ENCODE data around the gene MACROD1. TPM values are rescaled to one million over a fixed set of nuclear protein-coding genes. Genes with fewer than 3 reads are reported as not detected.

Gene MACROD1
- total RNA-seq, 1 donor from 2014 or later = 28.6 TPM

GRCh38 chr11:64088162-64089026, 77.5 kb downstream of the MACROD1 start:
- Mint-ChIP-seq H3K9me3 (no peaks in the 10 kb centered on the region), H3K4me3 (no peak overlapping the region), H3K4me1 (no peaks in the 10 kb centered on the region), H3K27me3 (no peaks in the 10 kb centered on the region), H3K36me3 (ENCODE audit: low read depth) (no peaks in the 10 kb centered on the region), H3K27ac (peak overlapping the region; percentile 35)
- no peak for DNase-seq
- intact Hi-C loops (cut with micrococcal nuclease) = no loop called here

- no peak for DNase-seq
- H3K4me3 Mint-ChIP-seq = no peak overlapping the region
- H3K27me3 Mint-ChIP-seq = no peaks in the 10 kb centered on the region
- intact Hi-C loops (cut with micrococcal nuclease) = no loop called here
- no peaks in the 10 kb centered on the region for H3K4me1 Mint-ChIP-seq
- H3K27ac Mint-ChIP-seq = no peak overlapping the region
- no peaks in the 10 kb centered on the region for H3K9me3 Mint-ChIP-seq
- H3K36me3 Mint-ChIP-seq (ENCODE audit: low read depth) = no peaks in the 10 kb centered on the region
Measured at GRCh38 chr11:64086258-64087123, 79.4 kb downstream of the MACROD1 start.

- Mint-ChIP-seq H3K36me3 (ENCODE audit: low read depth) (no peaks in the 10 kb centered on the region), H3K27me3 (no peaks in the 10 kb centered on the region), H3K4me3 (no peak overlapping the region), H3K4me1 (no peaks in the 10 kb centered on the region), H3K27ac (no peak overlapping the region), H3K9me3 (no peaks in the 10 kb centered on the region)
- no peak for DNase-seq
- intact Hi-C loops (cut with micrococcal nuclease) = no loop called here
Measured at GRCh38 chr11:64085906-64086257, 80.0 kb downstream of the MACROD1 start.

GRCh38 chr11:64084951-64085710, 80.8 kb downstream of the MACROD1 start:
- Mint-ChIP-seq H3K27ac (no peak overlapping the region), H3K36me3 (ENCODE audit: low read depth) (no peaks in the 10 kb centered on the region), H3K4me1 (no peaks in the 10 kb centered on the region), H3K4me3 (no peak overlapping the region), H3K27me3 (no peaks in the 10 kb centered on the region), H3K9me3 (no peaks in the 10 kb centered on the region)
- intact Hi-C loops (cut with micrococcal nuclease) = no loop called here
- no peak for DNase-seq

GRCh38 chr11:64084146-64084950, 81.6 kb downstream of the MACROD1 start:
- Mint-ChIP-seq H3K27me3 (no peaks in the 10 kb centered on the region), H3K27ac (no peak overlapping the region), H3K4me1 (no peaks in the 10 kb centered on the region), H3K4me3 (no peak overlapping the region), H3K9me3 (no peaks in the 10 kb centered on the region), H3K36me3 (ENCODE audit: low read depth) (no peaks in the 10 kb centered on the region)
- DNase-seq = no peak
- intact Hi-C loops (cut with micrococcal nuclease) = no loop called here

GRCh38 chr11:64083398-64084080, 82.4 kb downstream of the MACROD1 start:
- intact Hi-C loops (cut with micrococcal nuclease) = no loop called here
- Mint-ChIP-seq H3K9me3 (no peaks in the 10 kb centered on the region), H3K36me3 (ENCODE audit: low read depth) (no peaks in the 10 kb centered on the region), H3K27ac (no peak overlapping the region), H3K4me3 (no peak overlapping the region), H3K27me3 (no peaks in the 10 kb centered on the region), H3K4me1 (no peaks in the 10 kb centered on the region)
- DNase-seq = no peak

- Mint-ChIP-seq H3K27ac (no peak overlapping the region), H3K27me3 (no peaks in the 10 kb centered on the region), H3K4me3 (no peak overlapping the region), H3K9me3 (no peaks in the 10 kb centered on the region), H3K4me1 (no peaks in the 10 kb centered on the region), H3K36me3 (ENCODE audit: low read depth) (no peaks in the 10 kb centered on the region)
- no peak for DNase-seq
- intact Hi-C loops (cut with micrococcal nuclease) = no loop called here
Measured at GRCh38 chr11:64081745-64082442, 84.0 kb downstream of the MACROD1 start.

- no peaks in the 10 kb centered on the region for H3K27me3 Mint-ChIP-seq
- no peak for DNase-seq
- no peak overlapping the region for H3K4me3 Mint-ChIP-seq
- no peaks in the 10 kb centered on the region for H3K9me3 Mint-ChIP-seq
- intact Hi-C loops (cut with micrococcal nuclease) = no loop called here
- H3K36me3 Mint-ChIP-seq (ENCODE audit: low read depth) = no peaks in the 10 kb centered on the region
- no peak overlapping the region for H3K27ac Mint-ChIP-seq
- H3K4me1 Mint-ChIP-seq = no peaks in the 10 kb centered on the region
Measured at GRCh38 chr11:64080390-64080789, 85.5 kb downstream of the MACROD1 start.

- Mint-ChIP-seq H3K27ac (no peak overlapping the region), H3K36me3 (ENCODE audit: low read depth) (no peaks in the 10 kb centered on the region), H3K27me3 (no peaks in the 10 kb centered on the region), H3K4me3 (no peak overlapping the region), H3K9me3 (no peaks in the 10 kb centered on the region), H3K4me1 (peaks cover 4% of the 10 kb centered on the region)
- DNase-seq = no peak
- intact Hi-C loops (cut with micrococcal nuclease) = no loop called here
Measured at GRCh38 chr11:64078905-64079304, 87.0 kb downstream of the MACROD1 start.

- H3K36me3 Mint-ChIP-seq (ENCODE audit: low read depth) = no peaks in the 10 kb centered on the region
- no peaks in the 10 kb centered on the region for H3K9me3 Mint-ChIP-seq
- H3K4me1 Mint-ChIP-seq = peaks cover 4% of the 10 kb centered on the region
- intact Hi-C loops (cut with micrococcal nuclease) = no loop called here
- no peak for DNase-seq
- no peaks in the 10 kb centered on the region for H3K27me3 Mint-ChIP-seq
- no peak overlapping the region for H3K27ac Mint-ChIP-seq
- no peak overlapping the region for H3K4me3 Mint-ChIP-seq
Measured at GRCh38 chr11:64078284-64078683, 87.6 kb downstream of the MACROD1 start.

GRCh38 chr11:64077607-64078006, 88.3 kb downstream of the MACROD1 start:
- Mint-ChIP-seq H3K4me3 (no peak overlapping the region), H3K27ac (no peak overlapping the region), H3K9me3 (no peaks in the 10 kb centered on the region), H3K36me3 (ENCODE audit: low read depth) (no peaks in the 10 kb centered on the region), H3K27me3 (no peaks in the 10 kb centered on the region), H3K4me1 (peaks cover 4% of the 10 kb centered on the region)
- intact Hi-C loops (cut with micrococcal nuclease) = no loop called here
- no peak for DNase-seq

GRCh38 chr11:64076758-64077157, 89.2 kb downstream of the MACROD1 start:
- intact Hi-C loops (cut with micrococcal nuclease) = no loop called here
- H3K36me3 Mint-ChIP-seq (ENCODE audit: low read depth) = no peaks in the 10 kb centered on the region
- peaks cover 4% of the 10 kb centered on the region for H3K4me1 Mint-ChIP-seq
- H3K27me3 Mint-ChIP-seq = no peaks in the 10 kb centered on the region
- H3K4me3 Mint-ChIP-seq = no peak overlapping the region
- no peak for DNase-seq
- H3K27ac Mint-ChIP-seq = no peak overlapping the region
- H3K9me3 Mint-ChIP-seq = no peaks in the 10 kb centered on the region

Data from activated CD4-positive, alpha-beta T cell treated with anti-CD3 and anti-CD28 coated beads, Interleukin-2, amount 10 ng/mL, durations not matched to agents 24 days and 14 days (primary cell).